Glomerular visceral epithelial cell (primary cell): ENCODE data around the gene TMTC1.
"Not testable (repeated sequence)": the region's sequence is repeated elsewhere in the genome, so short reads cannot be mapped to it uniquely, and the experiment has no call there.

Experiments
- DNase-seq: peaks from one replicate; pipeline ENCODE4 v3.0.0-alpha.2; 2016; ENCODE audit errors: extremely low spot score

Gene TMTC1

DNA sequence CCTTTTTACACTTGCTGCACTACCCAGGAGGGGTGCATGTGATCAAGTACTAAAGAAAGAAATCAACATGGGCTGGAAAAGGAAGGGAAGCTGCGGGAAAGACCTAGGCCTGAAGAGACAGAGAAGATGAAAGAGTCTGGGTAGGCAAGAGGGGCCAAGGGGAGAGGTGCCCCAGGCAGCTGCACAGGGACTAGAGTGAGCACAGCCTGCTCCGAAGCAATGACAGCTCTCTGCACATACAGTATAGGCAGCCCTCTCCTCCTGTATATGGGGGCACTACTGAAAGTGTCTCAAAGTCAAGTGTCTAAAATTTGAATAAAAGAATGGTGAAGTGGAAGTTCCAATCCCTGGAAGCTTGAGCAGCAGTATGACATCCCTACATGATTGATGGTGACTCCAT, 112.0 kb downstream of the TMTC1 start:
- DNase-seq = no peak

DNA sequence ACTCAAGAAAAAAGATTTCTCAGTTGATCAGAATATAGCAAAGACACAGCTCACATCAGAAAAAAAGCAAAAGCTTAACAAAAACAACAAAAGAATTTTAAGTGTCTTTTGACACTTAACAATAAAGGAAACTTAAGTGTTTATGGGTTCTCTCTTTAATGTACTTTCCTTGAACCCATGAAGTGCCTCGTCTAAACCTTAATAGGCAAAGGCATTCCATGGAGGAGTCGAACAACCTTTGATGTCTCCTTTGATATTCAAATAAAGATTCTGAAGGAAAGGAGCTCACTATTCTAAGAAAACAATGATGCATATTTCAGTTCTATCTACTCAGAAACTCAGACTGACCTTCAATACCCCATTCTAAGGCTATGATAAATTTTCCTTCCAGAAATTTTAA, 116.7 kb downstream of the TMTC1 start:
- DNase-seq = no peak

DNA sequence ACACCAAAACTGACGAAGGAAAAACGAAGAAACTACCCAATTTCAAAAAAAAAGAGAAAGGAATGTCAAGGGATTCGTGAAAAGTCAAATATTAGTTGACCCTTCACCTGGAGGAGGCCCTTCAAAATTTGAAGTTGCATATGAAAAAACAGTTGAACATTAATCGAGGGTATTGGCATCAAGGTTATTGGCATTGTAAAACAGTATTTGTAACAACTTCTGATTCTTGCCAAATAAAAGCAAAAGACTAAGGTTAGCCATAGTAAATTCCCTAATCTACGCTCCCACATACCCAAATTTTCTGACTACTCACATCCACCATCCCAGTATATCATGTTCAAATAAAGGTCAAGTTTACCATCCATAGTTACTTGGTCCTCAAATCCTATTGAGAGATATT, 118.6 kb downstream of the TMTC1 start:
- DNase-seq = no peak

DNA sequence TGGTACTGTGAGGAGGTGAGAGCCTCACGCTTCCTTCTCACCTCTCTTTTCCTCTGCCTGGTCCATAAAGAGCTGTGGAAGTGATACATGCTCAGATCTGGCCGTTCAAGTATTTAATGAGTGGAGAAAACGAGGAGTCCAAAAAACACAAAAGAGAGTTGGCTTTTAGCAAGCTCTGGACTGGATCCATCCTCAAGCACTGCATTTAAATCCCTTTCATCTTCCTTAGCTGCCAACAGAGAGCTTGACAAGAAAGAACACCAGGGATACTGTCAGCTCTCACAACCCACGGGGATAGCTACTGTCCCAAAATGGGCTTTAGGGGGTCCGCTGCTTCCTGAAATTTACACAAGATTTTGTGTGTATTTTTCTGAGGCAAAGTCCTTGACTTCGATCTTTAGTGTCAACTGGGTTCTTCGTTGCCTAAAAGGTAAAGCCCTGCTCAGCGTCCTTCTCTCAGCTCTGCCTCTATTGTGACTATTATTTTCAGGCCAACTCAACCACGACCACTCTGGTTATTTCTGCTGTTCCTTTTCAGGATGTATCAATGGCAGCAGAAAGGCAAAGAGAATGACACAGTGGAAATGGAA, 120.9 kb downstream of the TMTC1 start:
- DNase-seq = no peak

DNA sequence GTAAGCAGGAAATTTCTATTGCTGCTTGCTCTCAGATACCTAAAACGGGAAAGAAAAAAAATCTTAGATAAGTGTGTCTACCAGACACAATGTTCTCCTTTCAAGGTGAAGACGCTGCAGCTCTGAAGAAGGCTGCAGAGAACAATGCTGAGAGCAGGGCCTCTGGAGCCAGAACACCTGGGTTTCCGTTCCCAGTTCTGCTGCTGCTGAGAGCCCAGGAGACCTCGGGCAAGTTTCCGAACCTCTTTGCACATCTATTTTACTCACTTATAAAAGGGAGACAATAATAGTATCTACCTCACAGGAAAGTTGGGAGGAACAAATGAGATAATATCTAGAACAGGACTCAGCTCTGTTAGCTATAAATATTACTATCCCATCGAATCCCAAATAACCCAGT, 122.9 kb downstream of the TMTC1 start:
- no peak for DNase-seq

DNA sequence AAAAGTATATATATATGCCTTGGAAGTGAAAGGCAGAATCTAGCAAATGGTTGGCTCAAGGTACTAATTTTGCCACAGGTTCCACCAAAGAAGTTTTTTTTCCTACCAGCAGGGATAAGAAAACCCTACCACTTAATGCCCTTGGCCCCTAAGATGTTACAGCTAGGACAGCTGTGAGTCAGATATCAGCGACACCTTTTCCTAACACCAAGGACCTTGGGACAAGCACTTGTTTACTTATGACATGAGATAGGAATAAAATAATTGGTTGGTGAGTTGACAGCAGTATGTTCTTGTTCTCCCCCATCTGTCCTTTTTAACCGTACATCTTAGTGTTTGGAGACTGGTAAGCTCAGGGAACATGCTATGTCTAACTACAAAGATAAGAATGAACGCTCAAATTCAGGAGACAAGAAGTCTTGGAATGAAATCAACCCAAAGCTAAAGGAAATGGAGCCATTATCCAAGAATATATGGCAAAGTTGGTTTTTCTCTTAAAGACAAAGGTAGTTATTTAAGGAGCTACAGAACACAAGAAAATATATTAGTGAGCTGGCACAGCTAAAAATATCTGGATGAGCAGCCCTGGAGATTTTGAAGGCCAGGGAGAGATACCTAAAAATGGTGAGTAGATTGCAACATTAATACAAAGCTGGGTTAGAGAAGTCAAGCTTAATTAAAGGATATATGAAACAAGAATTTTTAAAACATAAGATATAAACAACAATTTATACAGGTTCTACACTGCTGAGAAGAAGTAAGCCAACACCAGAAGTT, 126.8 kb downstream of the TMTC1 start:
- DNase-seq = no peak

DNA sequence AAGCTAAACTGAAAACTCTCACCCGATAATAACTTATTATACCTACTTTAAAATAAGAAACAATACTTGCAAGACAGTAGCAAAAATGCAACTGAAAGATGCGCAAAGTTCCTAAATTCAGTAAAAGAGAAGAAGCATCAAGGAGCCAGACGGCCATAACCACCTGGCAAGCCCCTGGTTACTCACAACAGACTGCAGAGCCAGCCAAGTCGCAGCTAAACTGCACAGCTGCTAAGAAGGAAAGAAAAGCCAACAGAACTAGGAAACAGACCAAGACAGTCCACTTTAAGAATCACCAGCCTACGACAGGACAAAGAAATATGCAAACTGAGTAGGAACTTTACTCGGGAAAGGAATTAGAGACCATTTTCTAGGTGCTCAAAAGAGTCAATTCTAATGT, 127.9 kb downstream of the TMTC1 start:
- DNase-seq = no peak

DNA sequence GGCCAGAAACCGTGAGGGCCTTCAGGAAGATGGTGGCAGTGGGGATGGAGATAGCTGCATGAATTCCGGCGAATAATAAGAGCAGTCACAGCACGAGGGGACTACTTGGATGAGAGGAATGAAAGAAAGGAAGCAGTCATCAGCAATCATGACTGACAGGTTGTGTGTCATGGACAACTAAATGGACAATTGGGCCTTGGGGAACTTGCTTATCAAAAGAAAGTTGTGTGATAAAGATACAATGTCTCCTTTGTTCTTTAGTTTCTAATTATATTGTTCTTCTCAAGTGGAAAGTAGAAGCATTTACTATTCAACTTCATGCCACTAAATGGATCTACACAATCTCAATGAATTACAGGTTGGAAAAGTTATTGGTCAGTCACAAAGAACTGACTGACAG, 130.5 kb downstream of the TMTC1 start:
- no peak for DNase-seq

DNA sequence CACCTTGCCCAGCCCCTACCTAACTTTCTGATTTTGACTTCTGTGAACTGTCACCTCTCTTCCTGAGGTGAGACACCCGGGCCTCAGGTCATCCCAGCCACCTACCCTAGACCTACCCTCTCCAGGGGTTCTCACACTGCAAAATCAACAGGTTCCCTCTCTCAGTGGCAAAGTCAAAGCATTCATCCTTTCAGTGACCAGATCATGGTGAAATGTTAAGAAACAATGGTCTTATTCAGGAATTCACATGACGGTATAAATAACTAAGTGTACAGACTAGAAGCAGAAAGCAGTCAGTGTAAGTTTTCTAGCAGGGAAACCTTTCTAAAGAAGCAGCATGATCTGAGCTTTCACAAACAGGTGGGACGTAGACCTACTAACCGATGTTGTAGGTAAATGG, 133.4 kb downstream of the TMTC1 start:
- DNase-seq = no peak

DNA sequence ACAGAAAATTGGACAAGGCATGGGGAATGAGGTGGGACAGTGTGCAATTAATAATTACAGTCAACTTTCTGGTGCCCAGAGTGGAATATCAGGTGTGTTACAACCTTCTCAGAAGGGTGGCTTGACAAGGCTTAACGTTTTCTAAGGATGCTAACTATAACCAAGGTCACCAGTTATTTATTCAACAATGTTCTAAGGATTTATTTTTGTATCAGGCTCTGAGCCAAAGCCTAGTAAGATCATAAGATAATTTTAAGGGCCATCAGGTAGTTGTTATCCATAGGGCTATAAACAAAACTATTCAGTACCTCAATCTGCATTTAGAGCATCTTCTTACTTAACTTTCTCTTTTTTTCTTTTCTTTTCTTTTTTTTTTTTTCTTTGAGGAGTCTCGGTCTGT, 134.0 kb downstream of the TMTC1 start:
- no peak for DNase-seq

DNA sequence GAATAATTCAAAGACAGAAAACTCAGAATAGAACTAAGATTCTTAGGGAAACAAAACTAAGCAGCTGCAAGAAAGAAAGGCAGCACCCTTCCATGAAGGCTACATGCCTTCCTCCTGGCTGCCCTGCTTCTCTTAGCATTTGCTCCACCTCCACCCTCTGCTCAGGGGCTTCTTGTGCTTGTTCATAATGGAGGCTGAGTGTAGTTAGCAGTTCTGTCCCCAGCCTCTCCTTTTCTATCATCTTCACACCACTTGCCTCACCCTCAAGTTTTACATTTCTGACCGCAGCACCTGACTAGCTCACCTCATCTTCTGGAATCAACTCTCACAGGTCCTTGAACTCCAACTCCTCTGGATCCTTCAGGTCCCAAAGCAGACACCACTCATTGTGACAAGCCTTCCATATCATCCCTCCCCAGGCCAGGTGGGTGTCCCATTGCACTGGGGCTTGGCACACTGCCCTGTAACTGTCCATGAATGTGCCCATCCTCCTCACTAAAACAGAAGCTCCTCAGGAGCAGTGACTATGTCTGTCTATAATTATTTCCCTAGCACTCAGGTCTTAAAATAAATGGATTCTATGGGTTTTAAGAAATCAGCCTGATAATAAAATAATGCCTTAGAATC, 139.1 kb downstream of the TMTC1 start:
- DNase-seq = no peak

DNA sequence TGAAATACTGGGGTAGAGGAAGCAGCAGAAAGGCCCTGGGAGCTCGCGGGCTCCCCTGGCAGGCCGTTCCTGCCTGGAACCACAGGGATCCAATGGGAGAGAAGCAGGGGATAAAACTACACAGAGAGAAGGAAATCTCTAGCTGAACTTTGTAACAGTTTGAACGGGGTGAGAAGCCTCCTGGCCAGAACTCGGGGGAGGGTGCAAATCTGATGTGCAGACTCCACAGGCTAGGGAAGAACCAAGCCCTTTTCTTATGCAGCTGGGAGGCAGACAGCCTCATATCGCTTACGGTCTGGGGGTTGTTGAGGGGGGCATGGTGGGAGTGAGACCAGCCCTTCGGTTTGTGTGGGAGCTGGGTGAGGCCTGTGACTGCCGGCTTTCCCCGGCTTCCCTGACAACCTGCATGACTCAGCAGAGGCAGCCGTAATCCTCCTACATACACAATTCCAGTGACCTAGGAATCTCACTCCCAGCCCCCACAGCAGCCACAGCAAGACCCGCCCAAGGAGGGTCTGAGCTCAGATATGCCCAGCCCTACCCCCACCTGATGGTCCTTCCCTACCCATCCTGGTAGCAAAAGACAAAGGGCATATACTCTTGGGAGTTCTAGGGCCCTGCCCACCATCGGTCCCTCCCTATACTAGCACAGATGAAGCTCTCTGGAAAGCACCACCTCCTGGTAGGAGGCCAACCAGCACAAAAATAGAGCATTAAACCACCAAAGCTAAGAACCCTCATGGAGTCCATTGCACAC, 143.0 kb downstream of the TMTC1 start:
- peak; percentile 20 for DNase-seq

DNA sequence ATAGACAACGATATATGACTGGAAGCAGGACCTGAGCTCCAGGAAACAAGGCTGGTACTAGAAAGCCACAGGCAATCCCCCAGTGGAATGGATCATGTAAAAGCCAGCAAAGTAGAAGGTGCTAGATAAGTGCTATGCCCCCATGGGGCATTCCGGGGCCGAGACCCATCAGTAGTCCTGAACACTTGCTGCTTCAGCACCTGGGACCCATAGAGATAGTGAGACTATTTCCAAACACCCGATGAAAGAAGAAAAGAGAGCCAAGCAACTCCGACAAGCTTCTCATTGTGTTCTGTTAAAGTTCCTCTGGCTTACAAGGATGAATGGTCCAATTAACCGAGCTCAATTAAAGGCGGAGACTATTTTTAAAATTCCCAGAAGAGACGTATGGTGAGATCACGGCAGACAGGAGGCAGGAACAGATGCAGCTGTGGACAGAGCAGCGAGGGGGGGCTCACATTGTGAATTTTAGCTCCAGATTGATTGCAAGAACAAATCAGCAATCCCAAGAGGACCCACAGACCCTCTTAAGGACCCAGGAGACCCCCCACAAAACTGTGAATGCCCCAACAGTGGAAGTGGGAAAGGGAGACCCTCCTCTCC, 143.7 kb downstream of the TMTC1 start:
- DNase-seq = no peak

DNA sequence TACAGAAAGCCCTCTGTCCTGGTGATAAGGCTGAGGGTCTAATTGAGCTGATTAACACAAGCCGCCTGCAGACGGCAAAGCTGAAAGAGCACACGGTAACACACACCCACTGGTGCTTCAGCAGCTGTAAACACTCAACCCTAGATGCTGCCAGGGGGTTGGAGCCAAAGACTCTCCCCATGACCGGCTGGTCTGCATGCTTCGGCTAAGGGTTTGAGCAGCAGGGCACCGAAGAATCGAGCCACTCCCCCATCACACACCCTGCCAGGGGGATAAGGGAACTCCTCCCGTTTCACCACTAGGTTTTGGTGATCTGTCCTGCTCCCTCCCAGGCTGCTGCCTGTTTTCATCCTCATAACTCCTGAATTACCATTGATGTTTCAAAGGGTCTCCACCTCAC, 145.2 kb downstream of the TMTC1 start:
- DNase-seq = no peak

DNA sequence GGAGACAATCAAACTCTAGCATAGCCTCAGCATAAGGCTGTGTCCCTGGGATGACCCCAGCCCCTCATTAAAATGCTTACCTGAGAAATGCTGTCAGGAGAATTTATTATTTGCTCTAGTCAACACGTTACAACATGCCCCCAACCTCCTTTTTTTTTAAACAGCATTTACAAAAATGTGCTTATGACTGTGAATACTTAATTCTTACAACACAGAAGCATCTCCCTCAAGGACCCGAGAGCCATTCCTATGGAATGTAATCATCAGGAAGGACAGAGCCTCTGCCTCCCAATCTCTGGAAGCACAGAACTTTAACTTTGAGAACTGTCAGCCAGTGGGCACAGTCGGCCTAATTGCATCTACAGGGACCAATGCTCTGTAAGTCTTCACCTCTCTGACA, 149.7 kb downstream of the TMTC1 start:
- DNase-seq = no peak

DNA sequence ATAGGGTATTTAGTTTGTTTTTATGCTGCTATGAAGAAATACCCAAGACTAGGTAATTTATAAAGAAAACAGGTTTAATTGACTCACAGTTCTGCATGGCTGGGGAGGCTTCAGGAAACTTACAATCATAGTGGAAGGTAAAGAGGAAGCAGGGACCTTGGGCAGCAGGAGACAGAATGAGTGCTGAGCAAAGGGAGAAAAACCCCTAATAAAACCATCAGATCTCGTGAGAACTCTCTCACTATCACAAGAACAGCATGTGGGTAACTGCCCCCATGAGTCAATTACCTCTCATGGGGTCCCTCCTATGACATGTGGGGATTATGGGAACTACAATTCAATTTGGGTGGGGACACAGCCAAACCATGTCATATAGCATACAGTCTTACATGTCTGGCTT, 153.6 kb downstream of the TMTC1 start:
- DNase-seq = not testable (repeated sequence)

DNA sequence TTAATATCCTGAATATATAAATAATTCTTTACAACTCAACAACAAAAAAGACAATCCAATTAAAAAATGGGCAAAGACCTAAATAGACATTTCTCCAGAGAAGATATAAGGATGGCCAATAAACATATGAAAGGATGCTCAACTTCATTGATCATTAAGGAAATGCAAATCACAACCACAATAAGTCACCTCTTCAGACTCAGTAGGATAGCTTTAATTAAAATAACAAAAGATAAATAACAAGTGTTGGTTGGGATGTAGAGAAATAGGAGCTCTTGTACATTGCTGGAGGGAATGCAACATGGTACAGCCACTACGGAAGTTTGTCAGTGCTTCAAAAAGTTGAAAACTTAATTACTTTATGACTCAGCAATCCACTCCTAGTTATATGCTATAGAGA, 156.5 kb downstream of the TMTC1 start:
- DNase-seq = no peak

DNA sequence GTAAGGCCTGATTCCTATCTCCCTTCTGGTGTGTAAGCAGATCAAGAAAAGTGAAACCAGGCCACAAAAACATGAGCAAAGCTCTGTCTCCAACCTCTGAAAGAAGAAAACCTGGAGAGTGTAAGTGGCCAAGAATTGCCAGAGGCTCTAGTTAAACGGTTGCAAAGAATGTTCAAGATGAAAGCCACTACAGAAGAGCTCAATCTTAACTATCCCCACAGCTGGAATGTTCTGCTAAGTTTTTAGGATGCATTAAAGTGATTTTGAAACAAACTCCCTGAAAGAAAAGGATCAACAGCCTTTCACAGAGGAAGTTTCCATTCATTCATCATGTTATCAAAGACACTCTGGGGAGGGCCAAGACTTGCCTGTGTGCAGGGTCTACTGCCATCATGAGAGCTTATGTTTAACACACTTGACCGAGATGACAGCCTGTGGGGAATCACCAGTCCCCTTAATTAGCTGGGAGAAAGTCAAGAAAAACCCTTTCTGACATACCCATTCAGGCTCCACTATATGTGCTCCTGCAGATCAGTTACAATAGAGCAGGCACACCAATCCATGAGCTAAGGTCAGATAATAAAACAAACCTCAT, 158.3 kb downstream of the TMTC1 start:
- DNase-seq = no peak

DNA sequence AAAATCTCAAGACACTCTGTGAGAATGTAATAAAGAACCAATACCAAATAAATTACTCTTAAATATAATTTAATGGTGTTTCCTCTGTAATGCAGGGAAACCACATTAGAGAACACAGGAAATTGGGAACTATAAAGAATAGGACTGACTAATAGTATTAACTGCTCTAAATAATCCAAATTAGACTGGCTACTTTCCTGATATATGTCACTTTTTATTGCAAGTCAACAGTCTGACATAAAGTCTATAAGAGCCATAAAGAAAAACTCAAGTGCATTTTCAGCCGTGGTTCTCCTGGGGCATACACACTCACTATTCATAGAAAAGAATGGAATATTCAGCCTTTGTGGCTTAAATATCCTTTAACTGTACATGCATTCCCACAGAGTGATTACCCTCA, 161.5 kb downstream of the TMTC1 start:
- no peak for DNase-seq

DNA sequence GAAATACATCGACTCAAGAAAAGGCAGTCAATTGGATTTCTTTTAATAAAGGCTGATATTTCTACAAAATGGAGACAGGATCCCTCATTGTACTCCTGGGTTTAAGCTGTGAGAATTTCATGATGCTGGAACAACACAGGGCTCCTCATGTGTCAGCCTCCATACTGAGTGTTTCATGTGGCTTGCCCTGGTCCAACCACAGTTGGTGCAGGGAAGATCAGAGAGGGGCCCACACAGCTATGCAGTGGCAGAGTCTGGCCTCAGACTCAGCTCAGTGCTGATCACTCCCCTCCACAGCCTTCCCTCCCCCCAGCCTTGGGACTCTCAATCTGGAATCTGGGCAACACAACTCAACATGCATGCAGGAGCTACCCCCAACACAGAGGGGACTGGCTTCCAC, 163.7 kb downstream of the TMTC1 start:
- no peak for DNase-seq

DNA sequence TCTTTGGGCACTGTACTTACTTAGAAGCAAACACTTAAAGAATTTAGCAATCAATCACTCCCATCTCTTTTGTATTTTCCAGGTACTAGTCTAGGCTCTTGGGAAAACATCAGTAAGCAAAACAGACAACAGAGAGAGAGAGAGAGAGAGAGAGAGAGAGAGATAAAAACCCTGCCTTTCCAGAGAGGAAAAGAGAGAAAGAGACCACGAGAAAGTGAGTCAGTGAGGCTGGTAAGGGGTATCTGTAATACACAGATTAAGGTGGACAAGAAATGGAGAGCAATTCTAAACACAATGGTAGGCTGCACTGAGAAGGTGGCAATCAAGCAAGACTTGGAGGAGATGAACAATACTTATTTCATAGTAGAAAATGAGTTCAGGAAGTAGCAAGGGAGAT, 166.3 kb downstream of the TMTC1 start:
- no peak for DNase-seq
